Brain microvascular endothelial cell (primary cell): ENCODE results near the gene MYOCD.

Experiments used
- DNase-seq: peaks from one replicate; pipeline ENCODE4 v3.0.0-alpha.2; 2020
- H3K27ac ChIP-seq: fragments of 250-450 bp; sonication (Bioruptor Pico); 2 replicates; pipeline ENCODE4 v1.5.1; 2020; ENCODE audit warnings: mild to moderate bottlenecking, moderate library complexity
- H3K27me3 ChIP-seq: fragments of 250-450 bp; sonication (Bioruptor Pico); replicated peaks from 2 replicates; pipeline ENCODE4 v1.5.1; 2020; ENCODE audit warnings: mild to moderate bottlenecking
- H3K36me3 ChIP-seq: fragments of 250-450 bp; sonication (Bioruptor Pico); replicated peaks from 2 replicates; pipeline ENCODE4 v1.5.1; 2020; ENCODE audit warnings: mild to moderate bottlenecking
- H3K4me3 ChIP-seq: 2 replicates; pipeline ENCODE4 v1.5.1; 2011; ENCODE audit warnings: low read depth, mild to moderate bottlenecking, control low read depth, low read length, moderate library complexity
- CTCF ChIP-seq: IDR thresholded peaks from 2 replicates; pipeline ENCODE4 v1.5.1; 2011; ENCODE audit warnings: low read depth, mild to moderate bottlenecking, moderate library complexity, low read length, control low read depth, inconsistent platforms; ENCODE audit errors: missing control alignments
- in situ Hi-C: cut with HindIII; loops from 2 replicates; pipeline ENCODE4 v1.10.0; 2017; ENCODE audit warnings: low sequenced_read_pairs, low pct_ligation_motif_present

MYOCD gene

DNA sequence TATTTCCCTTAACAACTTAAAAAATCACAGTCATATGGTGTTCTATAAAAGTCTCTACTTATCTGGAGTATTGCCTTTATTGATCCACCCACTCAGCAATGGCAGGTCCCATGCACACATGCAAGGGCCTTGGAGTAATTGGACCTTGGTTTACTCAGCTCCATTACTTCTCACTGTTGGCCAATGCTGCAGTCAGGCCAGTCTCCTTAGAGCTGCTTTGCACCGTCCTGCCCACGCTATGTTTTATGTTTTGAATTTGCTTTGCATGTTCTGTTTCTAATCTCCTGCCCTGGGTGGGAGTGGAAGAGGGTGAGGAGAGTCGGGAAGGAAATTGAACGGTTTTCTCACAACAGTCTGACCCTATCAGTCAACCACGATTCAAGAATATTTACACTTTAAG lies 147.2 kb downstream of the MYOCD start:
- no peak for TF ChIP-seq CTCF
- in situ Hi-C loops: no loop called here
- DNase-seq: no peak

DNA sequence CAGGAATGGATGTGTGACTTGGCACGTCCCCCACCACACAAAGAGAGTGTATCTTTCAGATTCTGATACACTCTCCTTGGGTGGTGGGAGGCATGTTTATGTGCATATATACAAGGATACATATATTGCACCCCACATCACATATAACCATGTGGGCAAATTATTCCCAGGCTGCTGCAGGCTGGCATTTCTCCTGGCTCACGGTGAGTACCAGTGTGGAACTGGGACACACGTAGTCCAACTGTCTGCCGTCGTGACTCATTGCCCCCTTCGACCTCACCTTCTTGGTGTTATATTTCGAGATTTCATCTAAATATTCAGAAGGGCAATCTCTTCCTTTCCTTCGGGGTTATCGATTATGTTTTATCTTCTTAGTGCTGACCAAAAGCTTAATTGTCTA lies 148.0 kb downstream of the MYOCD start:
- in situ Hi-C loops: no loop called here
- no peak for TF ChIP-seq CTCF
- Histone ChIP-seq H3K27me3 (no peaks in the 10 kb centered on the region), H3K27ac (no peak overlapping the region), H3K36me3 (no peaks in the 10 kb centered on the region), H3K4me3 (no peak overlapping the region)
- no peak for DNase-seq

More for the DNA sequence above, 147.2 kb downstream of the MYOCD start:
- Histone ChIP-seq H3K36me3 (no peaks in the 10 kb centered on the region), H3K27ac (no peak overlapping the region), H3K4me3 (no peak overlapping the region), H3K27me3 (no peaks in the 10 kb centered on the region)

GRCh38 chr17:12814718-12815117 lies 149.0 kb downstream of the MYOCD start:
- in situ Hi-C loops: no loop called here
- TF ChIP-seq CTCF: no peak
- Histone ChIP-seq H3K4me3 (no peak overlapping the region), H3K36me3 (no peaks in the 10 kb centered on the region), H3K27me3 (no peaks in the 10 kb centered on the region), H3K27ac (no peak overlapping the region)
- no peak for DNase-seq

GRCh38 chr17:12815642-12816141 lies 150.0 kb downstream of the MYOCD start:
- no peak for DNase-seq
- in situ Hi-C loops: no loop called here
- Histone ChIP-seq H3K27ac (no peak overlapping the region), H3K4me3 (no peak overlapping the region), H3K36me3 (no peaks in the 10 kb centered on the region), H3K27me3 (no peaks in the 10 kb centered on the region)
- no peak for TF ChIP-seq CTCF
